Measurements from ENCODE around the gene SULT1A1.
"Not testable (repeated sequence)": the region's sequence is repeated elsewhere in the genome, so short reads cannot be mapped to it uniquely, and the experiment has no call there.

Gene SULT1A1

GRCh38 chr16:28608867-28609596 lies 812 bp downstream of the SULT1A1 start:
- DNase-seq (ENCODE audit: low read depth, low spot score); H3K27ac ChIP-seq: not testable (repeated sequence)

- H3K27ac ChIP-seq; DNase-seq (ENCODE audit: low read depth, low spot score): not testable (repeated sequence)
Observed at GRCh38 chr16:28608496-28608808, 1.4 kb downstream of the SULT1A1 start.

GRCh38 chr16:28607681-28608495 lies 2.0 kb downstream of the SULT1A1 start:
- H3K27ac ChIP-seq; DNase-seq (ENCODE audit: low read depth, low spot score): not testable (repeated sequence)

GRCh38 chr16:28607116-28607623 lies 2.7 kb downstream of the SULT1A1 start:
- no peak overlapping the region for H3K27ac ChIP-seq
- DNase-seq (ENCODE audit: low read depth, low spot score): no peak

GRCh38 chr16:28606291-28607115 lies 3.3 kb downstream of the SULT1A1 start:
- no peak overlapping the region for H3K27ac ChIP-seq
- no peak for DNase-seq (ENCODE audit: low read depth, low spot score)

- DNase-seq (ENCODE audit: low read depth, low spot score): no peak
- no peak overlapping the region for H3K27ac ChIP-seq
Observed at GRCh38 chr16:28604186-28604565, 5.7 kb downstream of the SULT1A1 start.

- H3K27ac ChIP-seq: no peak overlapping the region
- DNase-seq (ENCODE audit: low read depth, low spot score): no peak
Observed at GRCh38 chr16:28603381-28604185, 6.3 kb downstream of the SULT1A1 start.

- H3K27ac ChIP-seq: no peak overlapping the region
- DNase-seq (ENCODE audit: low read depth, low spot score): no peak
Observed at GRCh38 chr16:28602529-28602928, 7.3 kb downstream of the SULT1A1 start.

GRCh38 chr16:28602062-28602461 lies 7.8 kb downstream of the SULT1A1 start:
- not testable (repeated sequence) for H3K27ac ChIP-seq

GRCh38 chr16:28601589-28601988 lies 8.3 kb downstream of the SULT1A1 start:
- DNase-seq (ENCODE audit: low read depth, low spot score); H3K27ac ChIP-seq: not testable (repeated sequence)

More at GRCh38 chr16:28602062-28602461, 7.8 kb downstream of the SULT1A1 start:
- DNase-seq (ENCODE audit: low read depth, low spot score): not testable (repeated sequence)

GRCh38 chr16:28600965-28601364 lies 8.9 kb downstream of the SULT1A1 start:
- H3K27ac ChIP-seq; DNase-seq (ENCODE audit: low read depth, low spot score): not testable (repeated sequence)

GRCh38 chr16:28599377-28600285 lies 10.2 kb downstream of the SULT1A1 start:
- not testable (repeated sequence) for H3K27ac ChIP-seq; DNase-seq (ENCODE audit: low read depth, low spot score)

- no peak for DNase-seq (ENCODE audit: low read depth, low spot score)
- H3K27ac ChIP-seq: no peak overlapping the region
Observed at GRCh38 chr16:28597692-28598261, 12.1 kb downstream of the SULT1A1 start.

- H3K27ac ChIP-seq: no peak within 1 kb of the TSS
- peak; percentile 29 for DNase-seq (ENCODE audit: low read depth, low spot score)
Observed at GRCh38 chr16:28596840-28597691, 12.8 kb downstream of the SULT1A1 start, which contains the start of gene SULT1A2. Gene SULT1A2, minus strand, starts transcription at chr16:28597050. Its CDS starts 1,120 bp downstream, at chr16:28595930.

GRCh38 chr16:28596115-28596630 lies 13.7 kb downstream of the SULT1A1 start:
- DNase-seq (ENCODE audit: low read depth, low spot score): no peak
- no peak overlapping the region for H3K27ac ChIP-seq

GRCh38 chr16:28595451-28595850 lies 14.4 kb downstream of the SULT1A1 start:
- DNase-seq (ENCODE audit: low read depth, low spot score); H3K27ac ChIP-seq: not testable (repeated sequence)

GRCh38 chr16:28592979-28593553 lies 16.8 kb downstream of the SULT1A1 start:
- H3K27ac ChIP-seq: no peak overlapping the region
- no peak for DNase-seq (ENCODE audit: low read depth, low spot score)
